Stomach (tissue), 9 donors: ENCODE results near the gene SERPINF2. TPM values are rescaled to one million over a fixed set of nuclear protein-coding genes. Genes with fewer than 3 reads are reported as not detected.
"Not testable (repeated sequence)": the region's sequence is repeated elsewhere in the genome, so short reads cannot be mapped to it uniquely, and the experiment has no call there.

Experiments used
- DNase-seq, 2 donors: peaks; one replicate each; pipeline versions ENCODE4 v3.0.0 to v3.0.0-alpha.2; 2013 to 2019
- H3K27ac ChIP-seq, 5 donors: fragments of 200-600 bp in 4 of 5; sonication (generic) in 4 of 5; one replicate each; pipeline ENCODE4 v1.5.1; 2013 to 2019; ENCODE audit warnings: mild to moderate bottlenecking in 1 of 5, moderate library complexity in 1 of 5
- H3K27me3 ChIP-seq, 3 donors: fragments of 200-600 bp; sonication (generic); one replicate each; pipeline ENCODE4 v1.5.1; 2017 to 2019; ENCODE audit warnings: mixed run types in 1 of 3
- H3K36me3 ChIP-seq, 4 donors: fragments of 200-600 bp; sonication (generic); 1 replicate in 3 of 4; 2 replicates in 1 of 4; pipeline ENCODE4 v1.5.1; 2016 to 2019
- H3K4me1 ChIP-seq, 4 donors: fragments of 200-600 bp; sonication (generic); one replicate each; pipeline ENCODE4 v1.5.1; 2016 to 2019
- H3K4me3 ChIP-seq, 4 donors: fragments of 200-600 bp; sonication (generic) in 3 of 4; one replicate each; pipeline ENCODE4 v1.5.1; 2016 to 2019; ENCODE audit warnings: mild to moderate bottlenecking in 1 of 4
- H3K9me3 ChIP-seq, 4 donors: fragments of 200-600 bp; sonication (generic); one replicate each; pipeline ENCODE4 v1.5.1; 2016 to 2019
- CTCF ChIP-seq, 7 experiments: fragments of 450-650 bp in 4 of 7; fragments of 200-600 bp in 3 of 7; sonication (generic) in 3 of 7; IDR thresholded peaks; one replicate each; pipeline ENCODE4 v1.5.1; 2016 to 2019; ENCODE audit warnings: antibody characterized with exemption in 7 of 7, control low read depth in 2 of 7, mild to moderate bottlenecking in 1 of 7
- EP300 ChIP-seq: sonication (generic); formaldehyde crosslinking; IDR thresholded peaks from one replicate; pipeline ENCODE4 v1.6.1; 2017; ENCODE audit warnings: antibody characterized with exemption
- POLR2A ChIP-seq, 4 donors: fragments of 450-650 bp; IDR thresholded peaks; one replicate each; pipeline ENCODE4 v1.6.1; 2016; ENCODE audit warnings: antibody characterized with exemption in 4 of 4, control low read depth in 2 of 4, mild to moderate bottlenecking in 1 of 4, moderate library complexity in 1 of 4
- POLR2AphosphoS5 ChIP-seq, 3 donors: sonication (generic); formaldehyde crosslinking; IDR thresholded peaks; one replicate each; pipeline ENCODE4 v1.6.1; 2016; ENCODE audit warnings: antibody characterized with exemption in 3 of 3
- WGBS, 5 donors: extraction: QIAGEN DNeasy Blood & Tissue Kit in 3 of 5; methylation state at CpG; one replicate each; pipeline versions ENCODE4 v1.1.5 to v1.1.7; 2013 to 2018; 5-methylcytosine and 5-hydroxymethylcytosine counted together
- intact Hi-C: fragments of 100-400 bp; cut with DNase I; formaldehyde crosslinking; loops from one replicate; pipeline ENCODE4 v1.15.1; 2023; ENCODE audit warnings: low total_unique reads
- polyA plus RNA-seq, 3 donors: library from polyadenylated mRNA; stranded (reverse); fragments of 200-250 nt; gene quantifications; one replicate each; pipeline ENCODE4 v1.2.3, GENCODE V29; 2013
- total RNA-seq, 5 donors: library from RNA; depleted of rRNA; stranded (reverse); fragments of >200 nt; gene quantifications; one replicate each; pipeline versions ENCODE4 v1.1.0 to v1.2.3, GENCODE V29; 2014 to 2016
- donor health status: healthy with polysubstance abuse.
- donor health status: Bipolar disorder and iron deficiency.
- donor health status: healthy.

SERPINF2 gene
- total and polyA plus RNA-seq, 8 donors: 0.45 to 5.2 (median 1.3) TPM

DNA sequence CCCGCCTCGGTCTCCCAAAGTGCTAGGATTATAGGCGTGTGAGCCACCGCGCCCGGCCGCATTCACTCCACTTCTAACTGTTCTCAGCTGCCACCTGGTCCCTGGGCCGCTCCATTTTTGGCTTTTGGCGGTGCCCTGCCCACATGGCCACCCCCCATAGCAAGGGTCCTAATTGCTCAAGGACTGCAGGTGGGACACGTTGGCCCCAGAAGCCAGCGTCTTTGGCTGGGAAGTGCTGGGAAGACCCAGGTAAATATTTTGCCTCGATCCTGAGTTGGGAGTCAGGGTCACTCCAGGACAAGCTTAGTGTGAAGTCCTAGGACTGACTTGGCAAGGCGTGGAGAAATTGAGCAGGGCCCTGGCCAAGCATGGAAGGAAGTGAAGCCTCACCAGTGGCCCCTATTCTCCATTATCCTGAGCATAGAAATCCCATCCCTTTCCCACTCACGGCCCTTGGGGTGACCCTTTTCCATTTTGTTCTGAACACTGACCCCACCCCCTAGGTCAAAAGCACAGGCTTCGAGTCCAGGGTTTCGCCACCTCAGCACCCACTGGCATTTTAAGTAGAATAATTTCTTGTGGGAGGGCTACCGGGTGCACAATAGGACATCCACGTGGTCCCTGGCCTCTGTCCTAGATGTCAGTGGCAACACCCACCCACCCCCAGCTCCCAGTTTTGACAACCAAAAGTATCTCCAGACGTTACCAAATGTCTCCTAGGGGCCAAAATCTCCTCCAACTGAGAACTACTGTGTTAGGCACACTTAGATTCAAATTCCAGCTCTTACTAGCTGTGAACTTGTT, 24.1 kb upstream of the SERPINF2 start:
- Histone ChIP-seq H3K27ac (peak overlapping the region; percentile 6 to 100 (median 100)), H3K27me3 (no peaks in the 10 kb centered on the region), H3K9me3 (no peaks in the 10 kb centered on the region), H3K4me1 (peaks cover 31 to 54% (median 50%) of the 10 kb centered on the region in 4 donors), H3K36me3 (peaks cover 2 to 8% (median 7%) of the 10 kb centered on the region in 4 donors), H3K4me3 (peak overlapping the region in 1 of 4 donors; percentile 45)
- TF ChIP-seq POLR2AphosphoS5 (IDR thresholded peaks at IDR 0.05) (no peak), EP300 (no peak), POLR2A (IDR thresholded peaks at IDR 0.05) (no peak), CTCF (IDR thresholded peaks at IDR 0.05) (no peak)
- peak in 1 of 2 donors; percentile 16 for DNase-seq
- intact Hi-C loops: no loop called here
- 68 to 79% (median 71%) methylated on average over 19 of the region's 19 CpGs for WGBS, 5 donors

- no peaks in the 10 kb centered on the region for H3K27me3 ChIP-seq
- H3K36me3 ChIP-seq: peaks cover 0 to 4% (median 1%) of the 10 kb centered on the region in 4 donors
- 30 to 37% (median 36%) methylated on average over 11 of the region's 11 CpGs for WGBS, 5 donors
- no peaks in the 10 kb centered on the region for H3K9me3 ChIP-seq
- TF ChIP-seq EP300: no peak
- TF ChIP-seq POLR2A (IDR thresholded peaks at IDR 0.05): no peak
- TF ChIP-seq POLR2AphosphoS5 (IDR thresholded peaks at IDR 0.05): peak in 1 of 3 donors; percentile 20
- TF ChIP-seq CTCF (IDR thresholded peaks at IDR 0.05): peak in 5 of 7 experiments; percentile 91 to 98 (median 94)
- intact Hi-C loops: loop anchor here (10.0 kb wide), 1 partner anchor 54 kb away; no protein-coding TSS in a partner anchor
- H3K27ac ChIP-seq: peak overlapping the region in 3 of 5 donors; percentile 17 to 58 (median 51)
- peaks cover 37 to 56% (median 51%) of the 10 kb centered on the region in 4 donors for H3K4me1 ChIP-seq
- H3K4me3 ChIP-seq: no peak overlapping the region
- peak; percentile 72 to 82 for DNase-seq
Observed at GRCh38 chr17:1720856-1721386, 21.8 kb upstream of the SERPINF2 start.

DNA sequence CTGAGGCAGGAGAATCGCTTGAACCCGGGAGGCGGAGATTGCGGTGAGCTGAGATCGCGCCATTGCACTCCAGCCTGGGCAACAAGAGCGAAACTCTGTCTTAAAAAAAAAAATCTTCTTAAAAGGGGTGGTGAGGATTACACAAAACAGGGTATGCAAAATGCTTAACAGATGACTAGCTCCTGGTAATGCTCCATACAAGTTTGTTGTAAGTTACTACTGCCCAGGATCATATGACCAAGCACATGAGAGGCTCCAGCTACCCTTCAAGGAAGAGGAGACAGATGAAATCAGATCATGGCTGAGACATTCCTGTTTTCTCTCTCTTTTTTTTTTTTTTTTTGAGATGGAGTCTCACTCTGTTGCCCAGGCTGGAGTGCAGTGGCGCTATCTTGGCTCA, 20.6 kb upstream of the SERPINF2 start:
- H3K4me3 ChIP-seq, DNase-seq, H3K27me3 ChIP-seq, H3K9me3 ChIP-seq: not testable (repeated sequence)
- Histone ChIP-seq H3K36me3 (peaks cover 6 to 15% (median 12%) of the 10 kb centered on the region in 4 donors), H3K4me1 (peaks cover 44 to 67% (median 61%) of the 10 kb centered on the region in 4 donors), H3K27ac (peak overlapping the region in 4 of 5 donors; percentile 72 to 90 (median 86))
- WGBS, 5 donors: 93 to 99% (median 95%) methylated on average over 8 of the region's 8 CpGs
- intact Hi-C loops: loop anchor here (10.0 kb wide), 1 partner anchor 53 kb away; no protein-coding TSS in a partner anchor

DNA sequence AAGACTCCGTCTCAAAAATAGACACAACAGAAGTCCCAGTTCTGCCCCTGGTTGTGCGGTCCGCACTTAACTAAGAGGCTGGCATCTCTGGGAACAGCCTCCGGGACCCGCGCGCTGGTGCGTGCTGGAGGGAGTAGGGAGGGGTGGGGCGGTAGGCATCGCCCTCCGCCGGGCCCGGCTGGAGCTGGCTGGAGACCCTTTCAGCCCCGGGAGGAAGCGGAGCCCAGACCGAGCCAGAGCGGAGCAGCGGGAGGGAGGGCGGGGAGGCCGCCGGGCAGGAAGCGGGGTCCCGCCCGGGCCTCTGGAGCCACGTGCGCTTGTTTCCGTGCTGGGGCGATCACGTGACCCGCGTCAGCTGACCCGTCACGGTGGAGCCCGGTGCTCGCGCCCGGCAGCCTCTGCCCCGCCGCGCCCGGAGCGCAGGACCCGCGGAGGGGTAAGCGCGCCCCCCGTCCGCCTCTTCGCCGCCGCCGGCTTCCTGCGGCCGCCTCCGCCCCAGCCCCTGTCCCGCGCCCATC, 18.3 kb upstream of the SERPINF2 start, which contains the start of gene WDR81:
Gene WDR81 (plus strand): TSS at position 354 of the 518 bp plus-strand sequence. CDS start 256 bp downstream, outside the sequence.
- Histone ChIP-seq H3K27ac (peak within 1 kb of the TSS; percentile 79 to 90 (median 84)), H3K4me3 (peak within 1 kb of the TSS; percentile 67 to 100 (median 90)), H3K4me1 (peaks cover 33 to 73% (median 65%) of the 10 kb centered on the region in 4 donors), H3K36me3 (peaks cover 17 to 39% (median 36%) of the 10 kb centered on the region in 4 donors), H3K27me3 (no peaks in the 10 kb centered on the region), H3K9me3 (no peaks in the 10 kb centered on the region)
- intact Hi-C loops: loop anchor here (10.0 kb wide), 1 partner anchor 50 kb away; no protein-coding TSS in a partner anchor
- 0 to 1% (median 0%) methylated on average over 2 to 57 of the region's 57 CpGs for WGBS, 5 donors
- DNase-seq: peak; percentile 93 to 97
- TF ChIP-seq POLR2A (IDR thresholded peaks at IDR 0.05) (no peak), POLR2AphosphoS5 (IDR thresholded peaks at IDR 0.05) (peak; percentile 54 to 81 (median 57))
